ENCODE measurements around the gene SPAG16. TPM values are rescaled to one million over a fixed set of nuclear protein-coding genes. Genes with fewer than 3 reads are reported as not detected.

Gene SPAG16
- total RNA-seq, 4 donors from 2014 or later, result 14.1 to 43.1 (median 30.2) TPM

DNA sequence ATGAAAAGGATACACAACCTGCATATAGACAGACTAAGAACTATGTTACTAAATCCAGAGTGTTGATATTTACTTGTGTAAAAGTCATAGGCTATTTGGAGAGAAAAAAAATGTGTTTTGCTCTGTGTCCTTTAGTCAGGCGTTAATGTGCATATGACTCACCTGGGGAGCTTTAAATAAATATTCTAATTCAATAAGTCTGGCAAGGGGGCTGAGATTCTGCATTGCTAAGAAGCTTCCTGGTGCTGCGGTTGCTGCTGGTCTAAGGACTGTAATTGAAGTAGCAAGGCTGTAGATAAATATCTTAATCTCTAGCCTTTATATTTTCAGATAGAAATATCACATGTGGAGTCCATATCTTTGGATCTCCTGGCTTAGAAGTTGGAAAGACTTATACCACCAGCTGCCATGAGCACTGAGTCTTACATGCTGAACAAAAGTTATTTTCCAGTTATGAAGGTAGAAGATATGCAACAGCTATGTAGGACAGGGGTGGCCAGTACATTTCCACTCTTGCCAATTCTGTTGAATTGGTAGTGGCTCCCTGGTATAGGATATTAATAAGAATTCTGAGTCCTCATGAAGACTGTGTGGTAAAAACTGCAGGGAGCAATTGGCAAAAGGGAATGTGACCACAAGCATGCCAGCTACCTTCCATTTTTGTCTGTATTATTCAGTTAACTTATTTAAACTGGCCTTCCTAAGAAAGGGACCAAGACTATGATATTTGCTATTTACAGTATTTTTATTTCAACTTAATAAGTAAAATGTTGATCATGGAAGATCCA, 4.8 kb downstream of the SPAG16 start:
- WGBS, 2 donors, result 35 to 46% methylated on average over 2 of the region's 2 CpGs
- Histone ChIP-seq H3K27me3 (no peaks in the 10 kb centered on the region), H3K4me1 (peaks cover 8 to 65% (median 17%) of the 10 kb centered on the region in 3 donors), H3K27ac (peak overlapping the region in 1 of 4 donors; percentile 36), H3K36me3 (peaks cover 0 to 4% (median 0%) of the 10 kb centered on the region in 3 donors), H3K4me3 (no peak overlapping the region), H3K9me3 (no peaks in the 10 kb centered on the region)
- TF ChIP-seq POLR2A (IDR thresholded peaks at IDR 0.05), result no peak
- TF ChIP-seq, protein P1, sequence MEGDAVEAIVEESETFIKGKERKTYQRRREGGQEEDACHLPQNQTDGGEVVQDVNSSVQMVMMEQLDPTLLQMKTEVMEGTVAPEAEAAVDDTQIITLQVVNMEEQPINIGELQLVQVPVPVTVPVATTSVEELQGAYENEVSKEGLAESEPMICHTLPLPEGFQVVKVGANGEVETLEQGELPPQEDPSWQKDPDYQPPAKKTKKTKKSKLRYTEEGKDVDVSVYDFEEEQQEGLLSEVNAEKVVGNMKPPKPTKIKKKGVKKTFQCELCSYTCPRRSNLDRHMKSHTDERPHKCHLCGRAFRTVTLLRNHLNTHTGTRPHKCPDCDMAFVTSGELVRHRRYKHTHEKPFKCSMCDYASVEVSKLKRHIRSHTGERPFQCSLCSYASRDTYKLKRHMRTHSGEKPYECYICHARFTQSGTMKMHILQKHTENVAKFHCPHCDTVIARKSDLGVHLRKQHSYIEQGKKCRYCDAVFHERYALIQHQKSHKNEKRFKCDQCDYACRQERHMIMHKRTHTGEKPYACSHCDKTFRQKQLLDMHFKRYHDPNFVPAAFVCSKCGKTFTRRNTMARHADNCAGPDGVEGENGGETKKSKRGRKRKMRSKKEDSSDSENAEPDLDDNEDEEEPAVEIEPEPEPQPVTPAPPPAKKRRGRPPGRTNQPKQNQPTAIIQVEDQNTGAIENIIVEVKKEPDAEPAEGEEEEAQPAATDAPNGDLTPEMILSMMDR (IDR thresholded peaks at IDR 0.05), result no peak
- intact Hi-C loops (cut with DNase I), result no loop called here
- no peak for DNase-seq

DNA sequence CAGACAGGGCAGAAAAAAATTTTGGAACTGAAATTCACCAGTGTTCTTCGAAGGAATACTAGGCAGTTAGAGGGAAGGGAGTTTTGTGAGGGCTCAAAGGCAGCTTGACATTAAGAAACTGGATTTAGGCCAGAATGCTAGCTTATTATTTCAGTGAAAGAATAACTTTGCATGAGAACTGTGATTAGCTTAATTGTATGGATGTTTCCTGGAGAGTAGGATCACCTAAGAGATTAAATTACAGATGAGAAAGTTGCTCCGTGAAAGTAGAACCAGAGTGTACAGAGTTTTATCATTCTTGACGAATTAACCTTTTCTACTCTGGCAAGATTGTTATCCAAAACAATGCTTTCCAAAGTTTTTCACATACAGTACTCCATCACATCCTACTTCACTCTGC, 6.2 kb downstream of the SPAG16 start:
- H3K36me3 ChIP-seq, result peaks cover 0 to 4% (median 0%) of the 10 kb centered on the region in 3 donors
- H3K27ac ChIP-seq, result peak overlapping the region in 2 of 4 donors; percentile 3 to 42
- no peak for DNase-seq
- no peaks in the 10 kb centered on the region for H3K27me3 ChIP-seq
- peaks cover 8 to 55% (median 12%) of the 10 kb centered on the region in 3 donors for H3K4me1 ChIP-seq
- no peaks in the 10 kb centered on the region for H3K9me3 ChIP-seq
- WGBS, 2 donors, result 65 to 73% methylated on average over 3 of the region's 3 CpGs
- intact Hi-C loops (cut with DNase I), result no loop called here
- H3K4me3 ChIP-seq, result no peak overlapping the region
- TF ChIP-seq, protein P1 (IDR thresholded peaks at IDR 0.05), result no peak
- TF ChIP-seq POLR2A (IDR thresholded peaks at IDR 0.05), result no peak

GRCh38 chr2:213296270-213296669, 12.0 kb downstream of the SPAG16 start:
- Histone ChIP-seq H3K4me1 (no peaks in the 10 kb centered on the region), H3K27ac (no peak overlapping the region), H3K4me3 (no peak overlapping the region), H3K9me3 (no peaks in the 10 kb centered on the region), H3K36me3 (peaks cover 0 to 43% (median 0%) of the 10 kb centered on the region in 3 donors), H3K27me3 (no peaks in the 10 kb centered on the region)
- intact Hi-C loops (cut with DNase I), result no loop called here
- WGBS, 2 donors, result 92% methylated on average over 5 of the region's 5 CpGs
- no peak for TF ChIP-seq POLR2A (IDR thresholded peaks at IDR 0.05)
- TF ChIP-seq, protein P1 (IDR thresholded peaks at IDR 0.05), result no peak
- DNase-seq, result no peak

GRCh38 chr2:213306316-213306942, 22.2 kb downstream of the SPAG16 start:
- peaks cover 0 to 70% (median 0%) of the 10 kb centered on the region in 3 donors for H3K36me3 ChIP-seq
- DNase-seq, result no peak
- no peak overlapping the region for H3K4me3 ChIP-seq
- TF ChIP-seq, protein P1 (IDR thresholded peaks at IDR 0.05), result no peak
- no peak for TF ChIP-seq POLR2A (IDR thresholded peaks at IDR 0.05)
- H3K9me3 ChIP-seq, result peaks cover 0 to 20% (median 20%) of the 10 kb centered on the region in 3 donors
- no peaks in the 10 kb centered on the region for H3K27me3 ChIP-seq
- peak overlapping the region in 1 of 4 donors; percentile 45 for H3K27ac ChIP-seq
- WGBS, 2 donors, result 29 to 51% methylated on average over 1 to 2 of the region's 3 CpGs
- intact Hi-C loops (cut with DNase I), result no loop called here
- H3K4me1 ChIP-seq, result peaks cover 0 to 4% (median 4%) of the 10 kb centered on the region in 3 donors
